Activated T-cell treated with anti-CD3 and anti-CD28 coated beads, Interleukin-2, amount 50 U/mL, for 4 hours (primary cell): ENCODE measurements around the gene ARHGAP22. TPM values are rescaled to one million over a fixed set of nuclear protein-coding genes. Genes with fewer than 3 reads are reported as not detected.

Experiments
- ATAC-seq, 2 donors: fragments of 200-7000 bp; cut with Tn5 transposase; one replicate each; pipeline ENCODE4 v1.10.0; 2021
- DNase-seq: peaks from one replicate; pipeline ENCODE4 v3.0.0-alpha.2; 2020
- H3K27me3 Mint-ChIP-seq: one replicate; pipeline ENCODE4 v1.8.0; 2021; ENCODE audit warnings: low read depth, mixed read lengths
- H3K36me3 Mint-ChIP-seq: one replicate; pipeline ENCODE4 v1.8.0; 2022; ENCODE audit warnings: mixed read lengths; ENCODE audit not compliant: insufficient read depth
- H3K4me1 Mint-ChIP-seq: one replicate; pipeline ENCODE4 v1.8.0; 2021; ENCODE audit warnings: low read depth, mixed read lengths
- H3K4me3 Mint-ChIP-seq: one replicate; pipeline ENCODE4 v1.8.0; 2021; ENCODE audit warnings: mild to moderate bottlenecking, moderate library complexity, mixed read lengths
- H3K9me3 Mint-ChIP-seq: one replicate; pipeline ENCODE4 v1.8.0; 2021; ENCODE audit warnings: mixed read lengths
- total RNA-seq, 3 donors: library from RNA; stranded (reverse); gene quantifications; one replicate each; pipeline ENCODE4 v1.2.1, GENCODE V29; 2021

The ARHGAP22 gene
- total RNA-seq, 3 donors from 2014 or later: 0.08 to 0.63 (median 0.13) TPM

- ATAC-seq: no peak
- Mint-ChIP-seq H3K4me1 (no peaks in the 10 kb centered on the region), H3K4me3 (no peak overlapping the region), H3K36me3 (no peaks in the 10 kb centered on the region), H3K9me3 (no peaks in the 10 kb centered on the region), H3K27me3 (peaks cover 6% of the 10 kb centered on the region)
- no peak for DNase-seq
These were observed 31.8 kb downstream of the ARHGAP22 start for GRCh38 chr10:48573045-48573444.

- Mint-ChIP-seq H3K36me3 (no peaks in the 10 kb centered on the region), H3K4me3 (no peak overlapping the region), H3K4me1 (no peaks in the 10 kb centered on the region), H3K9me3 (no peaks in the 10 kb centered on the region), H3K27me3 (peaks cover 5% of the 10 kb centered on the region)
- DNase-seq: no peak
- no peak for ATAC-seq
These were observed 32.5 kb downstream of the ARHGAP22 start for GRCh38 chr10:48572414-48572813.

- ATAC-seq (no peak), DNase-seq (no peak)
- Mint-ChIP-seq H3K27me3 (no peaks in the 10 kb centered on the region), H3K9me3 (no peaks in the 10 kb centered on the region), H3K4me3 (no peak overlapping the region), H3K4me1 (no peaks in the 10 kb centered on the region), H3K36me3 (no peaks in the 10 kb centered on the region)
These were observed 36.3 kb downstream of the ARHGAP22 start for GRCh38 chr10:48568546-48568945.

GRCh38 chr10:48568131-48568530 lies 36.7 kb downstream of the ARHGAP22 start:
- Mint-ChIP-seq H3K4me1 (no peaks in the 10 kb centered on the region), H3K9me3 (no peaks in the 10 kb centered on the region), H3K27me3 (no peaks in the 10 kb centered on the region), H3K4me3 (no peak overlapping the region), H3K36me3 (no peaks in the 10 kb centered on the region)
- no peak for DNase-seq
- no peak for ATAC-seq

- no peaks in the 10 kb centered on the region for H3K9me3 Mint-ChIP-seq
- no peaks in the 10 kb centered on the region for H3K27me3 Mint-ChIP-seq
- no peaks in the 10 kb centered on the region for H3K36me3 Mint-ChIP-seq
- H3K4me3 Mint-ChIP-seq: no peak overlapping the region
- no peaks in the 10 kb centered on the region for H3K4me1 Mint-ChIP-seq
- DNase-seq (no peak), ATAC-seq (no peak)
These were observed 37.5 kb downstream of the ARHGAP22 start for GRCh38 chr10:48567346-48567745.

- no peaks in the 10 kb centered on the region for H3K4me1 Mint-ChIP-seq
- H3K27me3 Mint-ChIP-seq: no peaks in the 10 kb centered on the region
- ATAC-seq (no peak), DNase-seq (no peak)
- H3K9me3 Mint-ChIP-seq: no peaks in the 10 kb centered on the region
- no peaks in the 10 kb centered on the region for H3K36me3 Mint-ChIP-seq
- no peak overlapping the region for H3K4me3 Mint-ChIP-seq
These were observed 40.3 kb downstream of the ARHGAP22 start for GRCh38 chr10:48564466-48565160.

GRCh38 chr10:48557511-48558123 lies 47.3 kb downstream of the ARHGAP22 start:
- ATAC-seq (no peak), DNase-seq (no peak)
- no peaks in the 10 kb centered on the region for H3K4me1 Mint-ChIP-seq
- no peak overlapping the region for H3K4me3 Mint-ChIP-seq
- H3K27me3 Mint-ChIP-seq: peaks cover 5% of the 10 kb centered on the region
- no peaks in the 10 kb centered on the region for H3K9me3 Mint-ChIP-seq
- H3K36me3 Mint-ChIP-seq: no peaks in the 10 kb centered on the region

GRCh38 chr10:48556713-48557112 lies 48.2 kb downstream of the ARHGAP22 start:
- Mint-ChIP-seq H3K27me3 (peaks cover 5% of the 10 kb centered on the region), H3K4me1 (no peaks in the 10 kb centered on the region), H3K9me3 (no peaks in the 10 kb centered on the region), H3K36me3 (no peaks in the 10 kb centered on the region), H3K4me3 (no peak overlapping the region)
- ATAC-seq (no peak), DNase-seq (no peak)

GRCh38 chr10:48556065-48556464 lies 48.8 kb downstream of the ARHGAP22 start:
- no peak overlapping the region for H3K4me3 Mint-ChIP-seq
- no peaks in the 10 kb centered on the region for H3K4me1 Mint-ChIP-seq
- no peaks in the 10 kb centered on the region for H3K9me3 Mint-ChIP-seq
- peaks cover 5% of the 10 kb centered on the region for H3K27me3 Mint-ChIP-seq
- DNase-seq (no peak), ATAC-seq (no peak)
- H3K36me3 Mint-ChIP-seq: no peaks in the 10 kb centered on the region

GRCh38 chr10:48555310-48556042 lies 49.4 kb downstream of the ARHGAP22 start:
- Mint-ChIP-seq H3K27me3 (peaks cover 5% of the 10 kb centered on the region), H3K4me1 (no peaks in the 10 kb centered on the region), H3K9me3 (no peaks in the 10 kb centered on the region), H3K36me3 (no peaks in the 10 kb centered on the region), H3K4me3 (no peak overlapping the region)
- DNase-seq (no peak), ATAC-seq (no peak)

- DNase-seq (no peak), ATAC-seq (no peak)
- Mint-ChIP-seq H3K4me3 (no peak overlapping the region), H3K9me3 (no peaks in the 10 kb centered on the region), H3K27me3 (peaks cover 5% of the 10 kb centered on the region), H3K36me3 (no peaks in the 10 kb centered on the region), H3K4me1 (no peaks in the 10 kb centered on the region)
These were observed 50.2 kb downstream of the ARHGAP22 start for GRCh38 chr10:48554656-48555055.

GRCh38 chr10:48554246-48554645 lies 50.6 kb downstream of the ARHGAP22 start:
- no peaks in the 10 kb centered on the region for H3K36me3 Mint-ChIP-seq
- H3K4me3 Mint-ChIP-seq: no peak overlapping the region
- no peaks in the 10 kb centered on the region for H3K4me1 Mint-ChIP-seq
- H3K27me3 Mint-ChIP-seq: peaks cover 5% of the 10 kb centered on the region
- no peaks in the 10 kb centered on the region for H3K9me3 Mint-ChIP-seq
- ATAC-seq: no peak
- no peak for DNase-seq

- no peak overlapping the region for H3K4me3 Mint-ChIP-seq
- H3K9me3 Mint-ChIP-seq: no peaks in the 10 kb centered on the region
- DNase-seq (no peak), ATAC-seq (no peak)
- no peaks in the 10 kb centered on the region for H3K36me3 Mint-ChIP-seq
- H3K27me3 Mint-ChIP-seq: peaks cover 5% of the 10 kb centered on the region
- no peaks in the 10 kb centered on the region for H3K4me1 Mint-ChIP-seq
These were observed 51.8 kb downstream of the ARHGAP22 start for GRCh38 chr10:48552946-48553564.

GRCh38 chr10:48551861-48552591 lies 52.8 kb downstream of the ARHGAP22 start:
- Mint-ChIP-seq H3K36me3 (no peaks in the 10 kb centered on the region), H3K4me1 (no peaks in the 10 kb centered on the region), H3K27me3 (peaks cover 2% of the 10 kb centered on the region), H3K9me3 (no peaks in the 10 kb centered on the region), H3K4me3 (no peak overlapping the region)
- DNase-seq: no peak
- peak in 1 of 2 donors; percentile 49 for ATAC-seq
